GM18858 (cell line): ENCODE data around the gene FAM13A.

Experiments
- ATAC-seq: cut with Tn5 transposase; IDR thresholded peaks from one replicate; pipeline ENCODE4 v1.9.1; 2021; ENCODE audit not compliant: unreplicated experiment

Gene FAM13A

GRCh38 chr4:88754796-88755195 is 302.2 kb downstream of the FAM13A start:
- no peak for ATAC-seq

GRCh38 chr4:88753658-88754571 is 303.1 kb downstream of the FAM13A start:
- no peak for ATAC-seq

DNA sequence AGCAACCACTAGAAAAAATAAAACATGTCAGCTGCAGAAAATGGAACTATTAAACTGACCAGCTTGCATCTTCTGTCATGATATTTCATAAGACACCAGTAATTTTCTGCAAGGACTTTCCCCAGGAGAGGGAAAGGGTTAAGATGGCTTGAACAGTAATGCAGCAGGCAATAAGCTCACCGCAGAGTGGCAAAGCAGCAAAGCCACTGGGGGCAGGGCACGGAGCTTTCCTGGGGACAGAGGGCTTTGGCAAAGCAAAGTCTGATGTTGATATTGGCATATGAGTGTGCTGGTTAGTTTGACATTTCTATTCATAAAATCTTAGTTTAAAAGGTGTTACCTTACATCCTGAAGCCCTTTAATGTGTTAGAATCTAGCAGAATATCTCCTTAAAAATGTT is 304.2 kb downstream of the FAM13A start:
- no peak for ATAC-seq

- no peak for ATAC-seq
Measured at GRCh38 chr4:88752076-88752463, 304.9 kb downstream of the FAM13A start.

DNA sequence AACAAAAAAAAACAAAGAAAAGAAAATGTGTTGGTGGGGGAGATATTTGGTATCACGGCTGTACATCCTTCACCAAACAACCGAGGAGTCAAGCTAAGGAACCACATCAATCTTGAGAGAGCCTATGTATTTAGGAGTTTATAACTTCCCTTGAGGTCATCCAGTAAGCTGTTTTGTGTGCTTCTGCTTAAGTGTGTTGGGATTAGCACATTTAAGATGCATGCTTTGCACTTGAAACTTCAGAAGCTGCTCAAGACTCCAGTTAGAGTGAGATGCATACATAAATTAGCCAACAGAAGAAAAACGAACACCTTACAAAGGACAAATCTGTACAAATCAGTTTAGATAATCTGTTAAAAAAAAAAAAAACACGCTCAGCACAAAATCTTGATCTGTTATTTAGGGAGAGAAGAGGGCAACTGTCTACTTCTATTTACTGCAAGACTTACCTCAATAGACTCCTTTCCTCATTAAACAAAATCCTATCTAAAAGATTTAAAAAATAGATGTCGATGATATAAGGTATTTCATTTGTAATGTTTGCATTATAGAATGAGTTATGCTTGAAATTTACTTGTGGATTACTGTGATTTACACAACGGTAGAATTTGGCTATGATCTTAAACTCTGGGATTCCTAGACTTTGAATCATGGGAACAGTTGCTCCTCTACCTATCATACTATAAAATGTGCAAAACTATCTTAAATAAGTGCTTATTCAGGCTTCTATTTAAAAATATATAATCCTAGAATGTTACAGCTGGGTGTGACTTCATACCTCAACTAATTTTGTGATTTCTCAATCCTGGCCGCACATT is 305.5 kb downstream of the FAM13A start:
- ATAC-seq, result no peak

DNA sequence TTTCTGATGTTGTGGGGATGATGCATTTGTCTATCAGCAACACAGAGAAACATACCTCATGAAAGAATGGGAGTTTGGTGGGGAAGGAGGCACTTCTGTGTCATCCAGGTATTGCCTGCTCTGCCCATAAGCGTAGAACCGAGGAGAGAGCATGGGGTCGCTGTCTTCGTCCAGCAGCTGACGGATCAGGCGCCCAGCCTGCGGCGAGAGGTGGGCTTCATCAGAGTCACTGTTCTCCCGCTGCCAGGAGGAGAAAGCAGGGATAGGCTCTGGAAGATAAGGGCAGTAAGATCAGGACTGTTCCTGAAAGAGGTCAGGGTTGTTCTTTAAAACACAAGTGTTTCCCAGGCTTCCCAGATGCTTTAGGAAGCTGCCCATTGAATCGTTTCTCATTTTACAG is 306.6 kb downstream of the FAM13A start:
- no peak for ATAC-seq

GRCh38 chr4:88747351-88747750 is 309.6 kb downstream of the FAM13A start:
- no peak for ATAC-seq

GRCh38 chr4:88746206-88746605 is 310.8 kb downstream of the FAM13A start:
- no peak for ATAC-seq

DNA sequence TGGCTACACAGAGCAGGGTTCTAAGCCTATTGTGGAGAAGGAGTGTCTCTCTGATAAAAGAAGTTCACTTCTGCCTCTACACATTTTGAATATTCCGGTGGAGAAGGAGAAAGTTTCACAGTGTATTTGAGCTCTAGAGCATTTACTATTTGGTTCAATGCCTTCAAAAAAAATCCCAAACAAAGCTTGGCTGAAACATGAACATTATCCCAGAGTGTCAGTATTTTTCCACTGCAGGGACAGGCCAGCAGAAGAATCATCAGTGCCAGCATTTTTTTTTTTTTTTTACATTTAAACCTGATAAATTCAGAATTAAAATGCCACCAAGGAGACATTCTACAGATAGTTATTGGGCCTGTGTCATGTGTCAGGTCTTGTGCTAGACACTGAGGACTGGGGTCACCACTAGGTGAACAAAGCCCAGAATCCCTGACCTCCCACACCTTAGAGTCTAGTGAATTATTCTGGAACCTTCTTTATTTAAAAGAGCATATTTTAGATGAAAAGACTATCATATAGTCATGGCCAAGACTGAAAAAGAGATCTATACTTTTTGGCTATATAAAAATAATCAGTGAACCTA is 311.3 kb downstream of the FAM13A start:
- no peak for ATAC-seq

- ATAC-seq, result no peak
Measured at GRCh38 chr4:88745175-88745574, 311.8 kb downstream of the FAM13A start.

DNA sequence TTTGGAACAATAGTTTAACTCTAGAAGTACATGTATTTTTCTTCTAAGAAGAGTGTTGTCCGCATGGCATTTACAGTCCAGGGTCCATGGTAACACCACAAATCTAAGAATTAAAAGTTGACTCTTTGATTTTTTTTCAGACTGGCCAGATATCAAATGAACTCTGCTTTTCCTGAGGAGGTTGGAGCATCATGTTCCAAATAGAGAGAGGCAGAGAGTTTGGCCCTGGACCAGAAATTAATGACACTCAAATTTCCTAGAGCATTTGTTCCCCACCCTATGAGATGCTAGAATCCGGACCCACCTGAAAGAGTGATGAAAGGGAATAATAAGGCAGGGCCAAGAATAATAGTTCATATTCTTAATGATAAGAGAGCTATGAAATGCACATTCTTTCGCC is 312.4 kb downstream of the FAM13A start:
- no peak for ATAC-seq

DNA sequence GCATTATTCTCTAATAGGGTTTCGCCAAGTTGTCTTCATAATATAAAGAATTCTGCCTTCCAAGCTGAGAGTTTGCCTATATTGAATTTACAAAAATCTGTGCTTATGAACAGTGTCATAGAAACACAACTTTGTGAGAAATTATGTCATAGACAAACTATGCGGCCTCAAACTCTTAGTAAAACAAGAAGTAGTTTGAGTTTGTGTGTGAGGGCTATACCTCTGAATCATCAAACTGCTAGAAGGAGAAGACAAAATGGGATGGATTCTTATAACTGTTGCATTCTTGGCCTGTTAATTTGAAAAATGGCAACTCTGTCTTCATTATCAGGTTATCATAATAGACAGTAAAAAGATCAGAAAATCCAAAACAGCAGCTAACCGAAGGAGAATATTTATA is 313.3 kb downstream of the FAM13A start:
- no peak for ATAC-seq

GRCh38 chr4:88742561-88742960 is 314.4 kb downstream of the FAM13A start:
- no peak for ATAC-seq

DNA sequence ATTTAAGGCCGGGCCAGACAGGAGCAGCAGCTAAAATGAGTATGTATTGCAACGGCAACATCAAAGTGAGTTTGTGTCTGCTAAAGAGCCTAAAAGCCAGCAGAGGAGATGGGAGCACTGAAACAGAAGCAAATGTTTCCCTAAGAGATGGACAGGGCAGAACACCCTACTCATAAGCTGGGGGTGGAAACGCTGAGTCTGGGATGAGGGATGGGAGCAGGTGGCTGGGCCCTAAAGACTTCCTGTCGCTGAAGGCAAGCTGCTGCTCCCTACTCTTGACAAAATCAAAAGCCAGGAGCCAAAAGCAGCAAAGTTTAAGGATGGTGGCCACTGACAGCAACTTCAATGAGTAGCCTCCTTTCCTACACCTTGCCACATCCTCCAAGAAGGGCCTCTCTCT is 318.8 kb downstream of the FAM13A start:
- no peak for ATAC-seq

- ATAC-seq, result peak; percentile 97
Measured at GRCh38 chr4:88737307-88737941, 319.6 kb downstream of the FAM13A start.

- no peak for ATAC-seq
Measured at GRCh38 chr4:88736264-88736663, 320.7 kb downstream of the FAM13A start.

- no peak for ATAC-seq
Measured at GRCh38 chr4:88735564-88735963, 321.4 kb downstream of the FAM13A start.

DNA sequence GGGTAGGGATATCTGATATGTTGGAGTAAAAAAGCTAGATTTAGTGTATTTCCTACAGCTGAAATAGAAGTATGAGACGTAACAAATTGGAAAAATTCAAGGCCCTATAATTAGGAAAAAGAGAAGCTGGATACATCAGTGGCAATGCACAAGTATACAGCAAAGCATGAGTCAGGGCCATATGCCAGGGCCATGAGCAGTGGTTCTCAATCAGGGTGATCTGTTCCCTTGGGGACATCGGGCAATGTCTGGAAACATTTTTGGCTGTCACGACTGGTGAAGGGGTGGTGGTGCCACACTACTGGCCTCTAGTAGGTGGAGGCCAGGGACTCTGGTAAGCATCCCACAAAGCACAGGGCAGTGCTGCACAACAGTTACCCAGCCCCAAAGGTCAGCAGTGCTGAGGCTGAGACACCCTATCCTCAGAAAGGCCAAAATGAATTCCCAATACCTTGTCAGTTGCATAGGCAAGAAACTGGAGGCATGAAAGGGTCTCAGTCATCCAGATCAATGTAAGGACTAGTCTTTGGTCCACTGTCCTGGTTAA is 322.5 kb downstream of the FAM13A start:
- ATAC-seq, result no peak

- ATAC-seq, result no peak
Measured at GRCh38 chr4:88732714-88733368, 324.1 kb downstream of the FAM13A start.

DNA sequence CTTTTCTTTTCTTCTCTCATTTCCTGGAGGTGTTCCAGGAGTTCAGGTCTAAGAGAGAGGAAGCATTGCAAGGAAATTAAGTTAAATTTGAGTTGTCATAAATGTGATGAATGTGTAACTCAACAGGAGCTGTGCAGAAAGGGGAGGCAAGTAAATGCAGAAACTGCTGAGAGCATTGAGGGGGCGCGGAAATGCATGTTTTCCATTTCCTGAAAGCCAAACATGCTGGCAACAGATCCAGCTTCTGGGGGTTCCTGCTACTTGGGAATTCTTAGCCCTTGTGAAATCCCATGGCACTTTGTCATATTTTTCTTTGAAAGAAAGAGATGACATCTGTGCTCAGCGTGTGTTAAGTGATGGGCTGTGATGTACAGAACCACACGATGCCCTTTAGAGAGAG is 325.6 kb downstream of the FAM13A start:
- ATAC-seq, result no peak
